ENCODE data around the gene SGCD. TPM values are rescaled to one million over a fixed set of nuclear protein-coding genes. Genes with fewer than 3 reads are reported as not detected.

Gene SGCD
- total and polyA plus RNA-seq, 2 of the 4 experiments (the other 2 are of a cell fraction), result 5.8 to 10.6 TPM

- Histone ChIP-seq H3K18ac (ENCODE audit: low read depth, low read length) (no peak overlapping the region; the same call in 1 of the 2 replicates), H3K56ac (ENCODE audit: extremely low read depth, insufficient read depth, low read length) (no peak overlapping the region), H4K8ac (ENCODE audit: low read depth in 2 of 2, low read length in 2 of 2) (no peak overlapping the region), H2AFZ (replicated peaks; ENCODE audit: low read length, poor library complexity) (no peak overlapping the region), H3K23ac (ENCODE audit: low read depth, low read length) (no peak overlapping the region), H2AK5ac (ENCODE audit: low read depth, low read length) (no peak overlapping the region), H2BK20ac (ENCODE audit: low read depth, low read length) (no peak overlapping the region), H3K4me3 (ENCODE audit: insufficient read depth, low read depth, low read length) (no peak overlapping the region), H4K5ac (ENCODE audit: low read depth, low read length) (no peak overlapping the region; the same call in 1 of the 2 replicates), H2BK15ac (ENCODE audit: low read depth, low read length) (no peak overlapping the region), H3K9ac (ENCODE audit: low read depth, low read length) (no peak overlapping the region), H3K9me3 (ENCODE audit: control insufficient read depth, insufficient read depth, low read length) (no peaks in the 10 kb centered on the region), H3K4me1 (ENCODE audit: control insufficient read depth, insufficient read depth, low read length) (peaks cover 2% of the 10 kb centered on the region), H3K27ac (ENCODE audit: insufficient read depth, low read length) (no peak overlapping the region), H3K4me2 (ENCODE audit: low read depth, low read length) (no peak overlapping the region), H2BK120ac (ENCODE audit: low read depth, low read length) (no peak overlapping the region), H3K4ac (ENCODE audit: low read depth, low read length) (no peak overlapping the region), H3K79me1 (ENCODE audit: low read depth in 1 of 2, low read length in 2 of 2) (no peaks in the 10 kb centered on the region), H2AK9ac (replicated peaks; ENCODE audit: low read depth, low read length, poor library complexity) (no peak overlapping the region), H3K14ac (replicated peaks; ENCODE audit: low read depth, low read length) (no peak overlapping the region), H3K27me3 (ENCODE audit: control insufficient read depth, insufficient read depth, low read length) (no peaks in the 10 kb centered on the region), H4K91ac (ENCODE audit: insufficient read depth, low read depth, low read length) (no peak overlapping the region), H4K20me1 (ENCODE audit: insufficient read depth, low read length) (no peaks in the 10 kb centered on the region), H2BK5ac (ENCODE audit: low read depth, low read length, poor library complexity, severe bottlenecking) (no peak overlapping the region), H3K36me3 (ENCODE audit: control insufficient read depth, insufficient read depth, low read length) (no peaks in the 10 kb centered on the region), H3K9me1 (ENCODE audit: insufficient read depth, low read length) (0 out of 2 replicates have a peak, but pooled peaks cover 3% of the 10 kb centered on the region)
- in situ Hi-C loops (cut with MboI; ENCODE audit: low sequenced_read_pairs) (no loop called here), dilution Hi-C loops (cut with HindIII; ENCODE audit: low sequenced_read_pairs, unreplicated experiment) (no loop called here), intact Hi-C loops (cut with micrococcal nuclease) (no loop called here)
- DNase-seq (no peak), ATAC-seq (ENCODE audit: low read depth) (no peak)
- ChIA-PET POLR2A (ENCODE audit: unreplicated experiment) (no interaction called here), CTCF (no interaction called here)
- TF ChIP-seq ELK1 (IDR thresholded peaks at IDR 0.05; ENCODE audit: borderline replicate concordance, low read depth, low read length), result no peak
- TF ChIP-seq RCOR1 (IDR thresholded peaks at IDR 0.05; ENCODE audit: insufficient replicate concordance, low read length), result no peak
- TF ChIP-seq CHD1 (IDR thresholded peaks at IDR 0.05; ENCODE audit: low read depth, low read length), result no peak
- no peak for TF ChIP-seq CEBPB (IDR thresholded peaks at IDR 0.05; ENCODE audit: low read depth, low read length)
- no peak for TF ChIP-seq RAD21 (IDR thresholded peaks at IDR 0.05; ENCODE audit: low read length)
- no peak for TF ChIP-seq MXI1 (IDR thresholded peaks at IDR 0.05; ENCODE audit: borderline replicate concordance, low read depth, low read length)
- TF ChIP-seq RFX5 (IDR thresholded peaks at IDR 0.05; ENCODE audit: low read depth, low read length), result no peak
- no peak for TF ChIP-seq USF2 (IDR thresholded peaks at IDR 0.05; ENCODE audit: low read depth, low read length)
- TF ChIP-seq NFE2L2 (IDR thresholded peaks at IDR 0.05; ENCODE audit: low read depth, low read length), result no peak
- no peak for TF ChIP-seq BHLHE40 (IDR thresholded peaks at IDR 0.05; ENCODE audit: low read depth, low read length)
- TF ChIP-seq CTCF (conservative IDR thresholded peaks at IDR 0.05; ENCODE audit: low read depth, low read length), result no peak
- BruUV-seq (replicated peaks), result no TSS peak
- WGBS, 2 experiments (ENCODE audit: extremely low coverage in 2 of 2, insufficient read length in 1 of 2), result no CpG with 5 or more reads among the region's 5 CpGs
Measured at GRCh38 chr5:156500755-156501154, 173.8 kb downstream of the SGCD start.

Measured in IMR-90 (cell line).